ENCODE data around the gene OR4C13.
"Not testable (repeated sequence)": the region's sequence is repeated elsewhere in the genome, so short reads cannot be mapped to it uniquely, and the experiment has no call there.

The OR4C13 gene

GRCh38 chr11:49952091-49952490 is at the start of gene OR4C13:
Gene OR4C13 (plus strand): TSS chr11:49952391. CDS start chr11:49952423, 32 bp downstream.
- Mint-ChIP-seq H3K27me3 (no peaks in the 10 kb centered on the region), H3K4me3 (no peak within 1 kb of the TSS), H3K27ac (no peak within 1 kb of the TSS), H3K4me1 (no peaks in the 10 kb centered on the region), H3K36me3 (no peaks in the 10 kb centered on the region), H3K9me3 (peaks cover 1% of the 10 kb centered on the region)

GRCh38 chr11:49911516-49911915 is 40.7 kb upstream of the OR4C13 start:
- H3K4me3 Mint-ChIP-seq, H3K36me3 Mint-ChIP-seq, H3K4me1 Mint-ChIP-seq, H3K27me3 Mint-ChIP-seq, H3K27ac Mint-ChIP-seq: not testable (repeated sequence)
- H3K9me3 Mint-ChIP-seq, result peaks cover 26% of the 10 kb centered on the region

- not testable (repeated sequence) for H3K4me3 Mint-ChIP-seq, H3K36me3 Mint-ChIP-seq, H3K27me3 Mint-ChIP-seq, H3K27ac Mint-ChIP-seq, H3K4me1 Mint-ChIP-seq
- peaks cover 15% of the 10 kb centered on the region for H3K9me3 Mint-ChIP-seq
These were observed 3.5 kb upstream of the OR4C13 start for GRCh38 chr11:49948701-49949100.

GRCh38 chr11:49973439-49973838 is 21.2 kb downstream of the OR4C13 start:
- H3K4me1 Mint-ChIP-seq, H3K27ac Mint-ChIP-seq, H3K36me3 Mint-ChIP-seq, H3K4me3 Mint-ChIP-seq, H3K27me3 Mint-ChIP-seq, H3K9me3 Mint-ChIP-seq: not testable (repeated sequence)

- not testable (repeated sequence) for H3K27ac Mint-ChIP-seq, H3K9me3 Mint-ChIP-seq, H3K27me3 Mint-ChIP-seq, H3K4me1 Mint-ChIP-seq, H3K4me3 Mint-ChIP-seq, H3K36me3 Mint-ChIP-seq
These were observed 30.2 kb downstream of the OR4C13 start, which contains the start of gene OR4C12 for GRCh38 chr11:49982435-49982834. Gene OR4C12 (minus strand): TSS chr11:49982535. CDS start chr11:49982501, 34 bp downstream.

- H3K9me3 Mint-ChIP-seq, result no peaks in the 10 kb centered on the region
- no peak overlapping the region for H3K4me3 Mint-ChIP-seq
- H3K27me3 Mint-ChIP-seq, result no peaks in the 10 kb centered on the region
- no peaks in the 10 kb centered on the region for H3K36me3 Mint-ChIP-seq
- no peaks in the 10 kb centered on the region for H3K4me1 Mint-ChIP-seq
- H3K27ac Mint-ChIP-seq, result no peak overlapping the region
These were observed 43.4 kb downstream of the OR4C13 start for GRCh38 chr11:49995565-49995964.

Measured in activated naive CD4-positive, alpha-beta T cell treated with anti-CD3 and anti-CD28 coated beads, Interleukin-2, amount 50 U/mL, for 24 hours (primary cell).